ELF-1 (cell line): ENCODE data around the gene UNC119B.
"Not testable (repeated sequence)": the region's sequence is repeated elsewhere in the genome, so short reads cannot be mapped to it uniquely, and the experiment has no call there.

Source experiments
- DNase-seq: peaks from one replicate; pipeline ENCODE4 v3.0.0-alpha.2; 2016; ENCODE audit warnings: low read depth, low spot score

UNC119B gene

GRCh38 chr12:120710031-120710804 lies at the start of gene UNC119B:
TSS of gene UNC119B (plus strand) at chr12:120710458. CDS start at chr12:120710475, 17 bp downstream.
- DNase-seq = peak; percentile 64

GRCh38 chr12:120661432-120661831 lies 48.8 kb upstream of the UNC119B start:
- no peak for DNase-seq

- DNase-seq = no peak
These were observed 47.4 kb upstream of the UNC119B start for GRCh38 chr12:120662879-120663278.

- no peak for DNase-seq
These were observed 46.5 kb upstream of the UNC119B start for GRCh38 chr12:120663741-120664140.

- no peak for DNase-seq
These were observed 43.5 kb upstream of the UNC119B start for GRCh38 chr12:120666571-120667390.

GRCh38 chr12:120668091-120668867 lies 42.0 kb upstream of the UNC119B start:
- peak; percentile 72 for DNase-seq

- no peak for DNase-seq
These were observed 41.1 kb upstream of the UNC119B start for GRCh38 chr12:120668868-120669840.

GRCh38 chr12:120670237-120670636 lies 40.0 kb upstream of the UNC119B start:
- not testable (repeated sequence) for DNase-seq

- no peak for DNase-seq
These were observed 39.6 kb upstream of the UNC119B start for GRCh38 chr12:120670667-120671066.

- no peak for DNase-seq
These were observed 36.1 kb upstream of the UNC119B start for GRCh38 chr12:120674097-120674636.

GRCh38 chr12:120677765-120678473 lies 32.3 kb upstream of the UNC119B start:
- DNase-seq = no peak

GRCh38 chr12:120678572-120678971 lies 31.7 kb upstream of the UNC119B start:
- no peak for DNase-seq

GRCh38 chr12:120680165-120680738 lies 30.0 kb upstream of the UNC119B start:
- DNase-seq = no peak

GRCh38 chr12:120684523-120684932 lies 25.7 kb upstream of the UNC119B start:
- no peak for DNase-seq

GRCh38 chr12:120685522-120685921 lies 24.7 kb upstream of the UNC119B start:
- no peak for DNase-seq

GRCh38 chr12:120686151-120686689 lies 24.0 kb upstream of the UNC119B start:
- peak; percentile 99 for DNase-seq

GRCh38 chr12:120686690-120687577 lies 23.3 kb upstream of the UNC119B start, which contains the start of gene MLEC:
TSS of gene MLEC (plus strand) at chr12:120687149. CDS start at chr12:120687297, 148 bp downstream.
- DNase-seq = peak; percentile 99
